HG03045 (cell line): ENCODE data around the gene UST.
"Not testable (repeated sequence)": the region's sequence is repeated elsewhere in the genome, so short reads cannot be mapped to it uniquely, and the experiment has no call there.

Experiments used
- ATAC-seq: cut with Tn5 transposase; IDR thresholded peaks from one replicate; pipeline ENCODE4 v1.9.1; 2021; ENCODE audit warnings: mild to moderate bottlenecking, moderate library complexity; ENCODE audit not compliant: unreplicated experiment

The UST gene

DNA sequence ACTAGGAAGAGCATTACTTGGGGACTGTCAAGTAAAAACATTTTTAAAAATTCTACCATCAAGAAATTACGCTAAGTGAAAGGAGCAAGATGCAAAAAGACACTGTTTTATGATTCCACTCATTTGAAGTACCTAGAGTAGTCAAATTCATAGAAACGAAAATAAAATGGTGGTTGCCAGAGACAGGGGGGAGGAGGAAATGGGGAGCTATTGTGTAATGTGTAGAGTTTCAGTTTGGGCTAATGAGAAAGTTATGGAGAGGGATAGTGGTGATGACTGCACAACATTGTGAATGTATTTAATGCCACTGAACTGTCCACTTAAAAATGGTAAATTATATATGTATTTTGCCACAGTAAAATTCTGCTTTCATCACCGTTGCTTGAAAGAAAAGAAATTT lies 83.8 kb downstream of the UST start:
- ATAC-seq: no peak

DNA sequence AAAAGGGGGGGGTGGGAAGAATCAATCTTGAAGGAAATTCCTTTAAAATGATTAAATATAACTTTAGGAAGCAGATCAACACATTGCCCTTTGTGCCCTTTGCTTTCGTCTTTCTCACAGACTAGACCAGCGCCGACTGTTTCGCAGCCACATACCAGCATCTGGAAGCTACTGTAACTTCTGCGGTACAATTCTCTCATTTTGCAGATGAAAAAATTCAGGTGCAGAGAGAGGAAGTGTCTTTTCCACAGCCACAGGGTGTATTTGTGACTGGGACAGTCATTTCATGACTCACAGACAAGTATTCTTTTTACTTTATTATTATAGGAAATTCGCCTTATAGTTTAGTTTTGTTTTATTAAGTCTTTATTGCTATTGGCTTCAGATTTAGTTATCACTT lies 84.2 kb downstream of the UST start:
- ATAC-seq: no peak

DNA sequence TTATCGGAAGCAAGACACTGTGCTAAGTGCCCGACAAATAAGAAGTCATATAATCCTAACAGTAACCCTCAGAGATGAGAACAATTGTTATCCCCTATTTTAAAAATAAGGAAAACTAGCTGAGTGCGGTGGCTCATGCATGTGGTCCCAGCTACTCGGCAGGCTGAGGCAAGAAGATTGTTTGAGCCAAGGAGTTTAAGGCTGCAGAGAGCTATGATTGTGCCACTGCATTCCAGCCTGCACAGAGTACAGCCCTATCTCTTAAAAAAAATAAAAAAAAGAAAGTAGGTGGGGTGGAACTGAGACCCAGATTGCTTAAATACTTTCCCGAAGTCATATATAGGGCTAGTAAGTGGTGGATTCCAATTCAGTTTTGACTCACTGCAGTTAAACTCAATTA lies 84.7 kb downstream of the UST start:
- ATAC-seq: no peak

DNA sequence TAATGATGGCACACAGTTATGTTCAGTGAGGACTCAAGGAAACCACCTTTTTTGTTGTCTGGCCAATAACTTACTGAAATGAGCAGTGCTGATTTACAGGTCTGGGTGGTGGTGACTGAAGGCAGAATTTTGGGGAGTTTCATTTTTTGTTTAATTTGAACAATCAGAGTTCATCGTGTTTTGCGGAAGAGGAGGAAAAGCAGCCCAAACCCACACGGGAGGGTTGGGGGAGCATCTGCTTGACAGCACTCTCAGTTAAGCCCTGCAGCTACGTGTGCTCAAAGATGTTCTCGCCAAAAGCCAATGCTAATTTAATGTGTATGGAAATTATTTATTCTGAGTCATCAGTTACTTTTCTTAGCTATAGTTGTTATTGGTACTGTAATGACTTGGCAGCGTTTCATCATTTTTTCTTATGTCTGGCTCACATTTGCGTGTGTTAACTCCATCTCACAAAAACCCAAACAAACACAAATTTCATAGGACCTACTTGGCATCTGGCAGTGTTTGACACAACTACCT lies 89.2 kb downstream of the UST start:
- ATAC-seq: no peak

DNA sequence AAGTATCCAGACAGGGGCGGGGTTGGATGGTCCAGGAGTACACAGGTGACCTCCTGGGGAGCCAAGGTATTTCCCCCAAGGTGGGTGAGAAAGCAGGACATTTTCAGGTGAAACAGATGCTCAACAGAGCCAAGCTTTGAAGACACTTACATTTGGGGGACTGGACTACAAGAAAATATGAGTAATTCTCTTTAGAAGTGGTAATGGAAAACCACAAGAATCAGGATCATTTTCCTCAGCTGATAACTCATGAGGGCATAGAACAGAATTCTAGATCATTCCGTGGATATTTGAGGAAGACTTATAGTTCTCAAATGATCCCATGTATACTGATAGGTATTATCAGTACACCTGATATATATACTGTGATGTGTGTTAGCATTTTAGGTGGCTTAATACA lies 89.9 kb downstream of the UST start:
- ATAC-seq: no peak

DNA sequence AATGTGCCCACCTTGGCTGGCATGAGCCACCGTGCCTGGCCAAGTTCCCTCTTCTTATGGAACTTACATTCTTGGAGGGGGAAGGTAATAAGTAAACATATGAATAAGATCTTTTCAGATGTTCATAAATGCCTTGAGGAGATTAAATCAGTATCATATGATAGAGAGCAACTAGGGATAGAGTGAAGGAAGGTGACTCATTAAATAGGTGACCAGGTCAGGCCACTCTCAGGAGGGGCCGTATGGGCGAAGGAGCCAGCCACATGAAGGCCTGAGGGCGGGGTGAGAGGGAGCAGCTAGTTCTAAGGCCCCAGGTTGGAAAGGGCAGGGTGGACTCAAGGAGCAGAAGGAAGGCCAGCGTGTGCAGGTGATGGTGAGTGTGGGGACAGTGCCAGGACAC lies 91.1 kb downstream of the UST start:
- no peak for ATAC-seq

DNA sequence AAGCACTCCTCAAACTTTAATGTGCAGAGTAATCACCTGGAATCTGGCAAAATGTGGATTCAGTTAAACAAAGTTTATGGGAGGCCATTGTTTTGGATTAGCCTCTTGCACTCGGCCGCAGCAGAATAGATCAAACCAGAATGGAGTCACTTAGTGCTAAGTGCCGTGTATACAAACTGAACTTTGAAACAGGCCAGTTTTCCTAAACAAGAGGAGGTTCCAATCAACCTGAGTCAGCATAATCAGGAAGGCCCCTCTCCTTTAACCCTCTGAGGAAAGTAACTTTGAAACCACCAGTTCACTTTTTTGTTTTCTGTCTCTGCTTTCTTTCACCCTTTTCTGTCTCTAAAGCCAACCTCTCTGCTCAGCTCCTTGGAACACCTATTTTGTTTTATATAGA lies 92.2 kb downstream of the UST start:
- no peak for ATAC-seq

DNA sequence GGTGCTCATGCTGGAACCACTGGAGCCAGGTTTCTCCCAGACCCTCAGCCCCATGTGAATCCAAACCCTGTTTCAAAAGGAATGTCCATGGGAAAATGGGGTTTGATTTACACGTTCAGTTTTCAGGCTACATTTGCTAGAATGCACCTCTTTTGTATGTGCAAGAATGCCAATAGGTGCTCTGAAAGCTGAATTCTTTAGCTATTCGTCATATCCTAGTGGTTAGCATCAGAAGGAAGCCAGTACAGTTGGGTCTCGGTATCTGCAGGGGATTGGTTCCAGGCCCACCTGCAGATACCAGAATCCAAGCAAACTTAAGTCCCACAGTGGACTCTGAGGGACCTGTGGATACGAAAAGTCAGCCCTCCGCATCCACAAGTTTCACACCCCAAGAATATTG lies 93.4 kb downstream of the UST start:
- no peak for ATAC-seq

DNA sequence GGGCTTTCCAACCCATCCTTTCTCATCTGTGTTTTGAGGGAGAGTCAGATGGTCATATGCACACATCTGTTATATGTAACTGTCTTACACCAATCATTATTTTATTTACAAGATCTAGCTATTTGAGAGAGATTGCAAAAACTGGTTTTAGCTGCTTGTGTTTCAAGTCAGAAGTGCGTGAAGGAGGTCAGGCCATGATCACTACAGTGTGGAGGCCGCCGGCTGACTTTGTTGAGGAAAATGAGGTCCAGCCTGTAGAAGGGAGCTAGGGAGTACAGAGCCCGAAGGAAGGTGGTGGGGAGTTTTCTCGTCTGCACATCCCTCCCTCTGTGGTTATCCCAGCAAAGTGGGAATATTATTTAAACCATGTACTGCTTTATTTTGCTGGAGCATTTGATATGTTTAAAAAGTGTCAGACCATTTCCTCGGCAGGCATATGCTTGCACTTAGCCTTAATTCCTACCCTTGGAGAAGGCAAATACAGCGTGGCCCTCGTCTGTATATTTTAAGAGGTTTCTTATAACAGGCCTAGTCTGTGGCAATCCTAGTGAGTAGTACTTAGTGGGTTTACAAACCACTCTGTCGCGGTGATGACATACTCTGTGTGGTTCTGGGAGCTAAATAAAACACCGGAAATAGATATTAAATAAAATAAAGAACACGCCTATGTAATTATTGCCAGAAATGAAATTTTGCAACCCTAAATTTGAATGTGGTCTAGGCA lies 95.6 kb downstream of the UST start:
- no peak for ATAC-seq

DNA sequence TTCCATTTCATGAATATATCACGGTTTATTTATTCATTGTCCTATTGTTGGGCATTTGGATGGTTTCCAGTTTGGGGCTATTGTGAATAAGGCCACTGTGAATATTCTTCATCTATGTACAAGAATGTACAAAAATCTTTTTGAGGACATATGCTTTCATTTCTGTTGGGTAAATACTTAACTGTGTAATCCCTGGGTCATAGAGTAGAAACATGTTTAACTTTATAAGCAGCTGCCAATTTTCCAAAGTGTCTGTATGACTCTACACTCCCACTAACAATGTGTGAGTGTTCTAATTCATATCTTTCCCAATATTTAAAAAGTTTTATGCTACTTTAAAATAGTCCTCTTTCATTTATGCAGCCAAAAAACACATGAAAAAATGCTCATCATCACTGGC lies 98.6 kb downstream of the UST start:
- no peak for ATAC-seq

DNA sequence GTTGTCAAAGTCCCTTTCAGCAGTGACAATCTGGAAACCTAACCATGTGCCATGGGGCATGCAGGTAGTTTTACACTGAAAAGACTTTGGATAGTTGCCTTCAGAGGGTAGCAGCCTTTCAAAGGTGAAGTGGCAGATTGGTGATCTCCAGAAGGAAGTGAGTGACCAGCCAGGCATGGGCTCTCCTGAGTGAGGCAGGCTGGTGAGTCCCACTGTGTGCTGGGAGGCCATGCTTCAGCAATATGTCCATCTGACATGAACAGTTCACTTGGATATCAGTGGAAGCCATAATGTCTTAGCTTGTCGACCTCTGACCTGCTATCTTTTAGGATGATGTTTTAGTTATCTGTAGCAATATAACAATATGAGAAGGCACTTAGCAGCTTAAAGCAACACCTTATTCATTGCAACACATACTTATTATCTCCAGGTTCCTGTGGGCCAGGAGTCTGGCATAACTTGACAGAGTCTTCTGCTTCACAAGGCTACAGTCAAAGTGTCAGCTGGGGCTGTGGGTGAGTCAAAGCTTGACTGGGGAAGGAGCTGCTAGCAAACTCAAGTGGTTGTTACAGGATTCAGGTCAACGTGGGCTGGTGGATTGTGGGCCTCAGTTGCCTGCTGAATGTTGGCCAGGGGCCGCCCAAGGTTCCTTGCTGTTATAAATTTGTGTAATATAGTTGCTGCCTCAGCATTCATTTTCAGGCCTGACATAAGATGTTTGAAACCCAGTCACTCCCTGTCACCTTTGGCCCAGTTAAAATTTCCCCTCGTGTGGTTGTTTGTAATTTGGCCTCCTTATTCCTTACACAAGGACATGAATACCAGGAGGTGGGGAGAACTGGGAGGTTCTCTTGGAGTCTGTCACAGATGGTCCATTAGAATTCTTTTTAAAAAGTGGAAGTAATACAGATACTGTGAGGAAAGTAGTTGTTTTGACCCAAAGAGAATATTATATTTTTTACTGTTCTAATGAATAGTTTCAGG lies 100.2 kb downstream of the UST start:
- ATAC-seq: no peak

DNA sequence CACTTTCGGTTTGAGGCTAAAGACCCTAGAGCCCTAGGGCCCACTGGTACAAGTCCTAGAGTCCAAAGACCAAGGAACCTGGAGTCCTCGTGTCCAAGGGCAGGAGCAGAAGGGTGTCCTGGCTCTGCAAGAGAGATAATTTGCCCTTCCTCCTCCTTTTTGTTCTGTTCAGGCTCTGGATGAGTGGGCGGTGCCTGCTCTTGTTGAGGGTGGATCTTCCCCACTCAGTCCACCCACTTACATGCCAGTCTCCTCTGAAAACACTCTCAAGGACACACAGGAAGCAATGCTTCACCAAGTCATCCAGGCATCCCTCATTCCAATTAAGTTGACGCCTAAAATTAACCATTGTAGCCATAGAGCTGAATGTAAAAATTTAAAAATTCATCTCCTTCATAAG lies 102.1 kb downstream of the UST start:
- no peak for ATAC-seq

DNA sequence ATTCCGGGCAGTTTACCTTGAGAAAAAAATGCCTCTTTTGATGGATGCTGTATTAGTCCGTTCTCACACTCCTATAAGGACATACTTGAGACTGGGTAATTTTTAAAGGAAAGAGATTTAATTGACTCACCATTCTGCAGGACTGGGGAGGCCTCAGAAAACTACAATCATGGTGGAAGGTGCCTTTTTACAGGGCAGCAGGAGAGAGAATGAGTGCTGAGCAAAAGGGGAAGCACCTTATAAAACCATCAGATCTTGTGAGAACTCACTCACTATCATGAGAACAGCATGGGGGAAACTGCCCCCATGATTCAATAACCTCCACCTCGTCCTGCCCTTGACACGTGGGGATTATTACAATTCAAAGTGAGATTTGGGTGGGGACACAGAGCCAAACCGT lies 102.6 kb downstream of the UST start:
- ATAC-seq: not testable (repeated sequence)

DNA sequence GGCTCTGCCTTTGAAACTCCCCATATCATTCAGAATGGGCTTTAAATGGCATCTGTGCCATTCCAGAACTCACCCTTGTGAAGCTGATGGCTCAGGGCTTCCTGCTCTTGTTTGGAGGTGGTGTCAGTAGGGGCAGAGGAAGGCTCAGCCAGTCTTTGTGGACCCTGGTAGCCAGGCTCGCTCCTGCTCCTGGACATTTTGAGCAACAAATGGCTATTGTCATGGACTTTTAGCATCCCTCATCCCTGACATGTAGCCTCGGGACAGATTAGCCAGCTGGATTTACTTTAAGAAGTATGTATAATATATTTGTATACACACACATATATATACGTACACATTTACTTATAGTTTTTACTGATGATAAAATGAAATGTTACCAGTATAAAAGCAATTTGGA lies 104.1 kb downstream of the UST start:
- ATAC-seq: no peak

DNA sequence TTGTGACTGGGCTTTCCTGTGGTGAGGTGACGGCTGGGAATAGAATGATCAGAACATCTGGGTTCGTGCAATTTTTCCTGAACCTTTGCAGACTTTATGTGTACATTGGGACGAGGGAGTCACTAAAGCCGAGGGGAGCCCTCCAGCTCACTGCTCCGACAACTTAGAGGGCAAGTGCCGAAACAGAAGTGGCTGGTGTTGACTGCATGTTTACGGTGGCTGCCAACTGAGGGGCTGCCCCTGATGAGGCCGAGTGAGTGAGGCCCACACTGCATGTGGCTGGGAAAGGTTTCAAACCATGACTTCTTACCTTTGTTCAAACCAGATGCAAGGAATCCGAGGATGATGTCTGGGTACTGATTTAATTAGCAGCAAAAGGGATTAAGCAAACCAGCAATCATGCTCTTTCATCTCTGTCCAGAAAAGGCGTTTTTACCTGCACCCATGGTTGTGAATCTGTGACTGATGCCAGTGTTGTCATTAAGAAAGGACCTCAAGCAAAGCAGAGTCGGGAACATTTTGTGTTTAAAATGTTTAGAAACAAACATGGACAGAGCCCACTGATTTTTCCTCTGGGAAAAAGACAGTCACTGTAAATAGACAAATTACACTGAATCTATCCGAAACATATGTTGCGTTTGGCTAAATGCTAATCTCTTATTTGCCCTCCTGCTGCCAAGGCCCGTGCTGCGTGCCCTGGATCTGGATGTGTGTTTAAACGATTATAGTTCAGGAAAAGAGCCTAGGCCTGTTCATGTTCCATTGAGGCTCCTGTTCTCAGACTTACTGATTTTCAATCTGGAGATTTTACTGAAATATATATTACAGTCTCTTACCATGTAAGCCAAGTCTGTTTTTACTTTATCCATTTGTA lies 105.1 kb downstream of the UST start:
- ATAC-seq: no peak

DNA sequence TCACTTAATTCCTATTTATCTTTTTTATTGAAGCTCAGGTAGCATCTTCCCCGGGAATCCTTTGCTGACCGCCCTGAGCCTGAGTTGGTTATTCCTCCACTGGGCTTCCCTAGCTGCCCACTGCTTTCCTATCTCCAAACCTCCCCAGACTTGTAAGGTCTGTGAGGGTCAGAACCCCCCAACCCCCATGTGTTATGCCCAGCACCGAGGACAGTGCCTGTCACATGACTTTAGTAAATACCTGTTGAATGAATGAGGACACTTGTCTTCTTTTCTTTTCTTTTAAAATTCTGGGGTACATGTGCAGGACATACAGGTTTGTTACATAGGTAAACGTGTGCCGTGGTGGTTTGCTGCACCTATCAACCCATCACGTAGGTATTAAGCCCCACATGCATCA lies 105.9 kb downstream of the UST start:
- ATAC-seq: no peak

DNA sequence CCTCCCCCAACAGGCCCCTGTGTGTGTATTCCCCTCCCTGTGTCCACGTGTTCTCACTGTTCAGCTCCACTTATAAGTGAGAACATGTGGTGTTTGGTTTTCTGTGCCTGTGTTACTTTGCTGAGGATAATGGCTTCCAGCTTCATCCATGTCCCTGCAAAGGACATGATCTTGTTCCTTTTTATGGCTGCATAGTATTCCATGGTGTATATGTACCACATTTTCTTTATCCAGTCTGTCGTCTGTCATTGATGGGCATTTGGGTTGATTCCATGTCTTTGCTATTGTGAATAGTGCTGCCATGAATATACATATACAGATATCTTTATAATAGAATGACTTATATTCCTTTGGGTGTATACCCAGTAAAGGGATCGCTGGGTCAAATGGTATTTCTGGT lies 106.3 kb downstream of the UST start:
- ATAC-seq: not testable (repeated sequence)

DNA sequence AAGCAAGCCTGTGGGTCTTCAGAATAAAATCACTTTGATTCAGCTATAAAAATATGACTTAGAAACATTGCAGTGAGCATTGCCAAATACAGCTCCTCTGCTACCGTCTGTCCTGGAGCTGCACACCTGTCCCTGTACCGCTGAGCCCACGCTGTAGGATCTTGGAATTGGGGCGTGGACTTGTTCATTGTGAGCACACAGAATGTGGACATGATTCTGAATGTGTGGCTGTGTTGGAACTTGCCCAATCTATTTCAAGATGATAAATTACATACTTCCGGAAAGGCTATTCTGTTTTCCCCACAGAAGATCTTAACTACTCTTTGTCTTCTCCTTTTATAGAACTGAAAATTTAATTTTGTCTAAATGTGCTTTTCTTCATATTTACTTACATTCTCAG lies 107.3 kb downstream of the UST start:
- ATAC-seq: no peak

DNA sequence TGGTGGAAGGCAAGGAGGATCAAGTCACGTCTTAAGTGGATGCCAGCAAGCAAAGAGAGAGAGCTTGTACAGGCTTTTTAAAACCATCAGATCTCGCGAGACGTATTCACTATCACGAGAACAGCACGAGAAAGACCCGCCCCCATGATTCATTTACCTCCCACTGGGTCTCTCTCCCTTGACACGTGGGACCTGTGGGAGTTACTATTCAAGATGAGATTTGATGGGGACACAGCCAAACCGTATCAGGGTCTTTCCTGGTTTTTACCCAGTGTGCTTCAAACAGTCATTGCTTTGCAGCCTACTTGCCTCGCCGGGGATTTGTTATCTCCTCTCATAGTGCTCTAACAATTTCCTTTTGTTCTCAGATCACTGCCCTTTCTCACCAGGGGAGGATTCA lies 108.2 kb downstream of the UST start:
- ATAC-seq: no peak

DNA sequence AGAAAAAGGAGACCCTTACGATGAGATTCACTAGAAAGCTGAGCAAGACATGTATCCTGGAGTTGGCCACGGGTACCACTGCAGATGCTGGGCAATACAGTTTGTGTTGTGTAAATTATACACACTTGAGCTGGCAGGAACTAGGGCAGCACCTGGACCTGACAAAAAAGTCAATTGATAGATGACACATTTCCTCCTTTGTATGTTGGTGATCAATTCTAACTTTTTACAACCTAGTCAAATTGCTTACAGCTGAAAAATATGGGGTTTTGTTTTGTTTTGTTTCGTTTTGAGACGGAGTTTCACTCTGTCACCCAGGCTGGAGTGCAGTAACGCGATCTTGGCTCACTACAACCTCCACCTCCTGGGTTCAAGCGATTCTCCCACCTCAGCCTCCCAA lies 108.9 kb downstream of the UST start:
- ATAC-seq: no peak

DNA sequence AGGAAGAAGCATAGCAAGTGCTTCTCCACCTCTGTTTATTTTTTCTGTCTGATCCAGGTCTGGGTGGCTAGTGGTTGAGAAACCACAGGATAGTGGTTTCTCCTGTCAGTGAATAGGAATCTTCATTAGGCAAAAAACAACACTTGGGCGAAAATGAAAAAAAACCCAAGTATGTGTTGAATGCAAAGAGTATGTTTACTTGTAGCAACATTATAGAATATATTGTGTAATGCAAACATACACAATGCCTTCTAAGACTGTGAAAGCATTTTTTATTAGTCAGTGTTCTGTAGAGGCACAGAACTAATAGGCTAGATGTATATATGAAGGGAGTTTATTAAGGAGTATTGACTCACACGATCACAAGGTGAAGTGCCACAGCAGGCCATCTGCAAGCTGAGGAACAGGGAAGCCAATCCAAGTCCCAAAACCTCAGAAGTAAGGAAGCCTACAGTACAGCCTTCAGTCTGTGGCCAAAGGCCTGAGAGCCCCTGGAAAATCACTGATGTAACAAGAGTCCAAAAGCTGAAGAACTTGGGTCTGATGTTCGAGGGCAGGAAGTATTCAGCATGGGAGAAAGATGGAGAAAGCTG lies 111.1 kb downstream of the UST start:
- no peak for ATAC-seq
